HG03469 (cell line): Measurements from ENCODE around the gene LRRC73.
A peak's percentile ranks its signal among the peaks of the same experiment; 100 is the strongest.
"Not testable (repeated sequence)": the region's sequence is repeated elsewhere in the genome, so short reads cannot be mapped to it uniquely, and the experiment has no call there.

Source experiments
- ATAC-seq: cut with Tn5 transposase; IDR thresholded peaks from one replicate; pipeline ENCODE4 v1.9.1; 2021; ENCODE audit warnings: mild to moderate bottlenecking, moderate library complexity, moderate number of reproducible peaks; ENCODE audit not compliant: unreplicated experiment

The LRRC73 gene

DNA sequence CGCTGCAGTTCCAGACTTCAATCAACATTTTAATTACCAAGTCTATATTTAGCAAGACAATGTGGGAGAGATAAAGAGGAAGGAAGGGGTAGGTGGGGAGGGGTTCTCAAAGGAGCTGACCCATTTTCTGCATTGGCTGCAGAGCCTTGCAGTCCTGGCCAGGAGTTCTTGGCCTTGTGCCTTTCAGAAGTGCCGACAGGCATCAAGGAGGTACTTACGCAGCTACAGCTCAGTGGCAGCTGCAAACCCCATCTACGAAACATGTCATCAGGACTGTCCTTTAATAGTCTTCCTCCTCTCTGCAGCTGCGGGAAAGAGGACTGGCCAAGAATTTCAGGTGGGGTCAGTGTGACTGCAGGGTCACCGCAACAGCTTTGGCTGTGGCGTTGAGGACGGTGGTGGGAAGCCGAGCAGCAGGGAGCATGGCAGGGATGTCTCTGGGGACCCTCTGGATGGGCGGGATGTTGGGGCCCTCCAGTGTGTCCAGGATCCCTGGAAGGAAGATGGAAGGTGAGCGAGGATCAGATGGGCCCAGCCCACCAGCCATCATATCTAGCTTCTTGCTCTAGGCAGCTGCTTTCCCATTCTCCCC, 1.8 kb upstream of the LRRC73 start:
- no peak for ATAC-seq

DNA sequence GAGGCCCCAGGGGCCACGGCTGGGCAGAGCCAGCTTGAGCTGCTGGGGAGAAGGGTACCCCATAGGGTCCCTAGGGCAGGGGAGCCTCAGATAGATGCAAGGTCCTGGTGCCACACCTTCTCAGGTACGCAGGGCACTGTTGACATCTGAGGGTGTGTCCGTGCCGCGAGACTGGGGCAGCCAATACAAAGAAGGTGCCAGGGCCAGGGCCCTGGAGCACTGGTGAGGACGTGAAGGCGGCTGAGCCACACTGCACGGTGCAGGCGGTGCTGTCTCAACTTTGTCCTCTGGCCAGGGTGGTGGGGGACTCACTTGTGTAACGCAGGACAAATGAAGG, 649 bp upstream of the LRRC73 start:
- no peak for ATAC-seq

DNA sequence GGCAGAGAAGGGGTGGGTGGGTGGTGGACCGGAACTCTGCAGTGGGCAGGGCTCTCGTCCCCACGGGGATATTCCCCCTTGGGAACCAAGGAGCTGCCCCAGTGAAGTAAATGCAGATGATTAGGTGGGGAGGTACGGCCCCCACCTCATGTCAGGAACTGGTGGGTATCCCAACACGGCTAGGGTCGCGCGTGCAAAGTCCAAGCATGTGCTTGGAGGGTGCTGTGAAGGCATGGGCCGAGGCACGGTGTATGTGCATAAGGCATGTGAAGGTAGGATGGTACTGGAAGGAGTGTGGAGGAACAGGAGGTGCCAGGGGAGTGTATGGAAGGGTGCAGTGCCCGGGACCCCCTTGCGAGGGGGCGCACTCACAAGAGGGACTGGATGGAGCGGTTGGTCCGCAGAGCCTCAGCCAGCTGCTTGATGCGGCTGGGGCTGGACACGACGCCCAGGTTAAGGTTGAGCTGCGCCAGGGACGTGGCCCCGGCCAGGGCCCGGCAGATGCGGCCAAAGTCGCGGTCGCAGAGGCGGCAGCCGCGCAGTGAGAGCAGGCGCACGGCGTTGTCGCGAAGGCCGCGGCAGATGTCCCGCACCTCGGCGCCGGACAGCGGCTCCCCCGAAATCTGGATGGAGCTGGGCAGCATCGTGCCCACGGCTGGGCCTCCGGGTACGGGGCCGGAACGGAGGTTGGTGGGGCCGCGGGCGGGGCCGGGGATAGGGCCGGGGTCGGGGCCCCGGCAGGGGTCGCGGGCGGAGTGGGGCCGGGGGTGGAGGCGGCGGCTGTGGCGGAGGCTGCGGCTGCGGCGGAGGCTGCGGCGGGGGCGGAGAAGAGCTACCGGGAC, 783 bp downstream of the LRRC73 start:
- ATAC-seq, result no peak

DNA sequence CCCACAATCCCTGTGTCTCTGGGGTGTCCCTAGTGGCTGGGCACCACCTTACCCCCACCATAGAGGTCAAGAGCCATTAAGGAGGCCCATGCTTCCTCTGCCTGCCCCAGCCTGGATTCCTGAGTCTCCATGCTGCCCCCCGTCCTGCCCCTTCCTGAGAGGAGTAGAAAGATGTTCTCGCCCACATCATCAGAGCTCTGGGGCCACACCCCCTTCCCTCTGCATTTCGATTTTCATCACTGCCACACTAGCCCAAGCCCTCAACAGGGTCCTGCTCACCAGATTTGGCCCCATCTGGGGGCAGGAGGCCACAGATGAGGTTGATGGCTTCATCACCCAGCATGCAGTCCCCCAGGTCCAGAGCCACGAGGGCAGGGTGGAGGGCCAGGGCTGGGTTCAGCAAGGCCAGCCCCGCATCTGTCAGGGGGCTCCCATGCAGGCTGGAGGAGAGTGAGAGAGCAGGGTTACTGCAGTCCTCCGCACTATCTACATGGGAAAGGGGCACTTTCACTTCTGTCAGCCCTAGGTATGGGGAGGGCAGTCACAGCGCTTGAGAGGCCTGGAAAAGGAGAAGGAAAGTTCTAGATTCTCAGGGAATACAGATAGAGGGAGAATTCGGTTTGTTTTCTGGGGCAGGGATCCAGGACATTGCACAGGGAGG, 1.5 kb downstream of the LRRC73 start:
- no peak for ATAC-seq

DNA sequence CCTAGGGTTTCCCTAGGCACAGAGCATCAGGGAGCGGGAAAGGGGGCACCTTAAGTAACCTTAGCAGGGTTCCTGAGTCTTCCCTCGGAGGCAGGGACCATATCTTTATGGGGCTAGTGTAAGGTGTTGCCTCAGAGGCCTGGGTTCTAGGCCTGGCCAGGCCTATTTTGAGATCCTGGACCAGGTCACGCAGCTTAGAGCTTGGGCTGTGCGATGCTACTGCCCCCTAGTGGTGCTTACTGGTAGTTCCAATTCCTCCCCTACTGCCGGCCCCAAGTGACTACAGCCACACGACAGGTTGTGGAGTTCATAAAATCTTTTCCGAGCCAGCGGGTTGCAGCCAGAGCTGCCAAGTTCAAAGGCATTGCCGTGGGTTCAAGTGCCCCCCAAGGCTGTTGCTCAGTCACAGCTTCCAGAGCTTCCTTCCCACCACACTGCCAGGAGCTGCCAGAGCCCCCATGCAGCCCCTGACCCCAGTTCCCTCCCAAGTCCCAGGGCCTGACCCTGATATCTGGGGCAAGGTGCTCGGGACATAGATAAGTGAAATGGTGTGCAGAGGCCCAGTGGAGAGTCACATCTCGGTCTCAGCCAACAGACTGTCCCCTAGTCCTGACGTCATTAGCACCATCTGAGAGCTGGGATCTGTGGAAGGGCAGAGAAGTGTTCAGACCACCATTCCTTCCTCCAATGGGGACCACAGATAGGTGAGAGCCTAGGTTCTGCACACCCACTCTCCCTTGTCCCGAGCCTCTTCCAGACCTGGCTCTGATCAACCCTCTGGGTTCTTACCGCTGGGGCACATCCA, 3.3 kb downstream of the LRRC73 start:
- ATAC-seq, result peak; percentile 30

DNA sequence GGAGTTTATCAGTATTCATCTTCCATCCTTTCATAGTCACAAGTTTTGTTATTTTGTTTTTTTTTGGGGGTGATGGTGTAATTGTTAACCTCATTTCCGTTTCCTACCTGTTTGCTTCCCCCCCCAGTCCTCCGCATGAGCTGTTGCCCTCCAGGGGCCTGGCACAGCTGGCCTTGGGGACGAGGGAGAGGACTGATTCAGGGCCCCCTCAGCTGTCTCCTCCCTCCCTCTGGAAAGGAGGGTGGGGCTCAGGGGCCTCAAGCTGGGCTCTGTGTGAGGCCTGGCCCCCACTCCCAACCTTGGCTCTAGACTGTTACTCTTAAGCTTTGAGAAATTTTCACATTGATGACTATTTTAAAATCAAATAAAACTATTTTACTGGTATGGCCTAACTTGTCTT, 4.0 kb downstream of the LRRC73 start:
- ATAC-seq, result no peak

DNA sequence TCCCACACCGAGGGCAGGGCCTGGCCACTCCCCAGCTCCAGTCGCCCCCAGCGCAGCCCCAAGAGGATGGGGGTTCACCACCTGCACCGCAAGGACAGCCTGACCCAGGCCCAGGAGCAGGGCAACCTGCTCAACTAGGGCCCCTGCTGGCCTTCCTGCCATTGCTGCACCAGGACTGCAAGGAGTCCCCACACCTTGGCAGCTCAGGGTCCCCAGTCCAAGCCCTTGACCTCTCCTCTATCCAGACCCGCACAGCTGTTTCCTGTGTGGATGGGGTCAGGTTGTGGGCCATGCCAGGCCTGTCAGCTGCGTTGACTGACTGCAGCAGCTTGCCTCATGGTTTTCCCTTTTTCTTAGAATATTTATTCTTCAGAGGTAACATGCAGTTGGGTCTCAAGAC, 4.4 kb downstream of the LRRC73 start:
- no peak for ATAC-seq

DNA sequence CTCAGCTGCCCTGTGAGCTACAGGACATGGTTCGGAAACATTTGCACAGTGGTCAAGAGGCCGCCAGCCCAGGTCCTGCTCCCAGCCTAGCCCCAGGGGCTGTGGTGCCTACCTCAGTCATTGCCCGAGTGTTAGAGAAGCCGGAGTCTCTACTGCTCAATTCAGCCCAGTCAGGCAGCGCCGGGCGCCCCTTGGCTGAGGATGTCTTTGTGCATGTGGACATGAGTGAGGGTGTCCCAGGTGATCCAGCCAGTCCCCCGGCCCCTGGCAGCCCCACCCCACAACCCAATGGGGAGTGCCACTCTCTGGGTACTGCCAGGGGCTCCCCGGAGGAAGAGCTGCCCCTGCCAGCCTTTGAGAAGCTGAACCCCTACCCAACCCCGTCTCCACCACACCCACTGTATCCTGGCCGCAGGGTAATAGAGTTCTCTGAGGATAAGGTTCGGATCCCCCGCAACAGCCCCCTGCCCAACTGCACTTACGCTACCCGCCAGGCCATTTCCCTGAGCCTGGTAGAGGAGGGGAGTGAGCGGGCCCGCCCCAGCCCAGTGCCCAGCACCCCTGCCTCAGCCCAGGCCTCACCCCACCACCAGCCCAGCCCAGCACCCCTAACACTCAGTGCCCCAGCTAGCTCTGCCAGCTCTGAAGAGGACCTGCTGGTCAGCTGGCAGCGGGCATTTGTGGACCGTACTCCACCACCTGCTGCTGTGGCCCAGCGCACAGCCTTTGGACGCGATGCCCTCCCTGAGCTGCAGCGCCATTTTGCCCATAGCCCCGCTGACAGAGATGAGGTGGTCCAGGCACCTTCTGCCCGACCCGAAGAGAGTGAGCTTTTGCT, 5.2 kb downstream of the LRRC73 start:
- no peak for ATAC-seq

DNA sequence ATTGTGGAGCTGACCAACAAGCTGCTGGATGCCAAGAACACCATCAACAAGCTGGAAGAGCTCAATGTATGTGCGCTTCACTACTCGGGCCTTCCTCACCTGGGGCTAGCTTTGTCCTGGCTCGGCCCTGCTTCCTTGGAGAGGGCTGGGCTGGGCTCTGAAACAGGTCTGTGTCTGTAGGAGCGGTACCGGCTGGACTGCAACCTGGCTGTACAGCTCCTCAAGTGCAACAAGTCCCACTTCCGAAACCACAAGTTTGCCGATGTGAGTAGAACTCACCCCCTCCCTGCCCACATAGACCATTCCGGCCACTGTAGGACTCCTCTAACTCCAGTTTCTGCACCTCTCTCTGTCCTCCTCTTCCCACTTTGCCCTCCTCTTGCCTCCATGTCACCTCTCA, 6.7 kb downstream of the LRRC73 start:
- ATAC-seq, result no peak

DNA sequence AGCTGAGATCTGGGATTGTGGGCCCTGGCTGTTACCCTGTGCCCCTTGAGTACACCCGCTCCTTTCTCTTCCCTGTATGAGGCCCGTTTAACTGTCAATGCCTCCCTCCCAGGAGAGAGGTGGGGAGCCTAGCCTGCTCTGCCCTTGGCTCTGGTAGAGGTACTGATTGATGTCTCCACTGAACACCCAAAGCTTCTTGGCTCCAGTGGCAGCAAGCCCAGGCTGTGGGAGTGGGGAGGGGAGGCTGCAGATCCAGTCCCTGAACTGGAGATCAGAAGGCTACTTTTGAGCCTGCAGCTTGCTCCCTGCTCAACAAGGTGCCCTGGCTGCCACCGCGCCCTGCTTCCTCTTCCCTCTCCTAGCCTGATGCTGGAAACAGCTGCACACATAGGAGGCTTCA, 7.5 kb downstream of the LRRC73 start:
- no peak for ATAC-seq

DNA sequence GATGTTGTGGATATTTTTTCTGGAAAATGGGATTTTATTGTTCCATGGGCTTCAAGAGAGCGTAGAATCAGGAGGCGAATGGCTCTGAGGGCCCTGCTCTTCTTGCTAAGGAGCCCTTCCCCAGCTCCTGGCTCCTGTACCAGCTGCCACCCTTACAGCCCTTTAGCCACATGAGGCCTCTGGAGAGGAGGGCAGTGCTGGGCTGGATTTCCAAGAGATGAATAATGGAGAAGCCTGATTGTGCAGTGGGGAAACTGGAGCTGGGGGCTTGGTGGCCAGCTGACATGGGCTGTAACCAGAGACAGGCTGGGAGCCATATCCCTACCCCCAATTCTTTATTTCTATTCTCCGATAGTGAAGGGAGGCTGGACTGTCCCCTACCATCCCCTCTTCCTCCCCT, 9.2 kb downstream of the LRRC73 start:
- no peak for ATAC-seq

DNA sequence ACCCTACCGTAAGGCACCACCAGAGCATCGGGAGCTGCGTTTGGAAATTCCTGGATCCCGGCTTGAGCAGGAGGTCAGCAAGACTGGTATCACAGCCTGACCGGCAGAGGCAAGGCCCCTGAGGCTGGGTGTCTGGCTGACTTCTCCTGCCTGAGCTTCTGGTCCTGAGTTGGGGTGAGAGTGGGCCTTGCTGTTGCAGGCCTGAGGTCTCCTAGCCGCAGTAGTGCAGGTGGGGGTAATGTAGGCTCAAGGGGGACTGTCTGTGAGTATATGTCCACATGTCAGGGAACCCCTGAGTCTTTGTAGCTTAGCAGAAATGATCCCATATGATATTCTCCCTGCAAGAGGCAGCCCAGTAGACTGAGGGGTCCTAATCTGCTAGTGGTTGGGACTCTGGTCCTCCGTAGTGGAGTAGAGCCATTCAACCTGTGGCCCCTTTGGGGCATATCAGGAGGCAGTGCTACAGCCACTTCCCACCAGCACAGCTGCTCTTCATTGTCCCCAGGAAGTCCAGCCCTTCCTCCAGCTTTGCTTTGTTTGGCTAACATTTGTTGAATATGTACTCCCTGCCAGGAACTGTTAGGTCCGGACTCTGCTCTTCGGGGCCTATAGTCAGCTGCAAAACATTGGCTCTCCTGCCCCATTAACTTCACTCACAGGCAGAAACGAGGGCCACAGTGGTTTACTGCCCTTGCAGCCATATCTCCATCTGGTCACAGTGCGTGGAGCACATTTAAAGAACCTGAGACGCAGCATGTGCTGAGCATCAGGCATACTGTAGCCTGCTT, 10.9 kb downstream of the LRRC73 start:
- ATAC-seq, result no peak

DNA sequence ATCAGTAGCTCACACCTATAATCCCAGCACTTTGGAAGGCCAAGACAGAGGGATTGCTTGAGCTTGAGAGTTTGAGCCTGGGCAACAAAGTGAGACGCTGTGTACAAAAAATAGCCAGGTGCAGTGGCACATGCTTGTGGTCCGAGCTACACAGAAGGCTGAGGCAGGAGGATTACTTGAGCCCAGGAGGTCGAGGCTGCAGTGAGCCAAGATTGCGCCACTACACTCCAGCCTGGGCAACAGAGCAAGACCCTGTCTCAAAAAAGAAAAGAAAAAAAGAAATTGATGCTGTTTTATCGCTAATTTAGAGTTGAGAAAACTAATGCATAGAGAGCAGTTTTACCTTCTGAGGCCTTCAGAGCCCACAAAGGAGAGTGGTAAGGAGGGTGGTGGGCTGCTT, 11.9 kb downstream of the LRRC73 start:
- not testable (repeated sequence) for ATAC-seq

DNA sequence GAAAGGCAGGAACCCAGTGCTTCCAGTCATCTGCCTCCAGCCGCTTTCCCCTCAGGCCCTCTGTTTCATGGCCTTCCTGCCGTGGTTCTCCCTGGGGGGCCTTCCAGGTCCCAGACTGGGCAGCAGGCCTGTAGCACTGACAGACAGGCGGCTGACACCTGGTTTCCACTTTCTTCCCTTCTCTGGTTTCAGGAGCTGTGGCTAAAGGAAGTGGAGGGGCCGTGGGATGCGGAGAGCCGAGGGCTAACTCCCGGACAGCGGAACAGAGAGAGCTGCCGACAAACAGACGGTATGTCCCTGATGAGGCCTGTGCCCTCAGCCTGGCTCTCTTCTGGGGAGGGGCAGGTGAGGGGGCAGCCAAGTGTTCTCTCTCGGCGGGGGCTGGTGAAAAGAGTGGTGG, 12.5 kb downstream of the LRRC73 start:
- ATAC-seq, result no peak

DNA sequence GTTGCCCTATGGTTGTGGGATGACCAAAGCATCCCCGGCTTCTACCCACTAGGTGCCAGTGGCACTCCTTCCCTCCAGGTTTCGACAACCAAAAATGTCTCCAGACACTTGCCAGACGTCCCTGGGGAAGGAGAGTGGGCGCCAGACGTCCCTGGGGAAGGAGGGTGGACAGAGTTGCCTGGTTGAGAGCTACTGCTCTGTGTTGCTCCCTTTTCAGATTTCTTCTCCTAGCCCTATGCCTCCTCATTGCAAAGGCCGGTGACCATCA, 13.1 kb downstream of the LRRC73 start:
- no peak for ATAC-seq

DNA sequence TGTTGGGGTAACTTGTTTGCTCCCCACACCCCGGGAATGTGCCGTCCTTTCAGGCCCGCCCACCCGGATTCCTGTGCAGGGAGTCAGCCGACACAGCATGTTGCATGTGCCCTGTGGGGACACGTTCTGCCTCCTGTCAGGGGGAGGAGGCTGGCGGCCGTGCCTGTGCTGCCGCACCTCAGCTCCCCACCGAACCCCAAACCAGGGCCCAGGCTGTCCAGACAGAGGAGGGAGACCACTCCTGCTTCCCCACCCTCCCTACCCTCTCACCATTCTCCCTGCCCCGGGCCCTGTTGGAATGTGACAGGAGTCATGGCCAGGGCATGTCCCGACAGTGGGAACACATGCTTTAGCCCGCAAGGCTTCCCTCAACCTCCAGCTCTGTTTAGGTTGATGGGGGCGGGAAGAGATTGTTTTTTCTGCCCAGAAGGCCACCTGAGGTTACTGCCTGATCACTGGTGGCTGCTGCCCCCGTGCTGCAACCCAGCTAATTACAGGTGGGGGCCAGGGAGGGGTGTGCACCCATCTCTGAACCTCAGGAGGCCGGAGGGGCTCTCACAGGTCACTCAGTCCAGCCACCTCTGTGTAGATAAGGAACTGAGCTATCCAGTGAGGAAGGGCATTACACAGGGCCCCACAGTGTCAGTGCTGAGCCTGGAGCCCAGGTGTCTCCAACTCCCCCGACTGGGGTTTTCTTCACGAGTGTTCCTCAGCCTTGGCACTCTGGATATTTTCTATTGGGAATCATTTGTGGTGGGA, 13.6 kb downstream of the LRRC73 start:
- ATAC-seq, result no peak

DNA sequence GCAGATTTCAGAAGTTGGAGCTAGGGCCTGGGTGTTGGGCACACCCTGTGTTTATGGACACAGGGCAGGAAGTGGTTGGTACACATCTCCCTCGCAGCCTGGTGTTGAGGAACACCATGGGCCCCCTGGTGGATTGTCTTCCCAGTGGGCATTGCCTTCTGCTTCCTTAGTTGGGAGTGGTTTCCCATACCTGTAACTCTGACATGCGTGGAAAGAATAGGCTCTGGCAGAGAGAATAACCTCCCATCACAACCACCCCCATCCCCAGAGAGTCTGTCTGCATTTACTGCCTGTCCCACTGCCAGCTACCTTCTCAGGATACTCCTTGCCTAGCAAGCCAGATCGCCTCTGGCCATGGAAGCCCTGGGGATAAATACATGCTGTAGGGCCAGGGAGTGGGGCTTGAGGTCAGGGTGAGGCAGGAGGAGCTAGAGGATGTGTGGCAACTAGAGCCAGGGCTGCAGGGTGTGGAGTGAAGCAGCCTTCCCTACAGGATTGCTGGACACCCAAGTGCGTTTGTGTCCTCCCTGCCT, 14.7 kb downstream of the LRRC73 start:
- no peak for ATAC-seq

DNA sequence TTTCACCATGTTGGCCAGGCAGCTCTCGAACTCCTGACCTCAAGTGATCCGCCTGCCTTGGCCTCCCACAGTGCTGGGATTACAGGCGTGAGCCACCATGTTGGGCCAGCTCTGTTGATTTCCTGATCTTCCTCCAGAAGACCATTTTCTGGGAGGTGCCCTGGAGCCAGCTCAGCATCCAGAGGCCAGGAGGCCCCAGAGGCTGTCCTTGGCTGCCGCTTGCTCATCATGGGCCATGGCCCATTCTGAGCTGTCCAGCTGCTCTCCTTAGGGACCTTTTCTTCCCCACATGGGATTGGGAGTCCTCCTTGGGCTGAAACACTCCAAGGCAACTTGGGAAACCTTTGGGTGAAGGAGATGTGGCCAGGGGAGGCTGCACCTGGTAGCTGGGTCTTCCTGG, 15.4 kb downstream of the LRRC73 start:
- no peak for ATAC-seq

DNA sequence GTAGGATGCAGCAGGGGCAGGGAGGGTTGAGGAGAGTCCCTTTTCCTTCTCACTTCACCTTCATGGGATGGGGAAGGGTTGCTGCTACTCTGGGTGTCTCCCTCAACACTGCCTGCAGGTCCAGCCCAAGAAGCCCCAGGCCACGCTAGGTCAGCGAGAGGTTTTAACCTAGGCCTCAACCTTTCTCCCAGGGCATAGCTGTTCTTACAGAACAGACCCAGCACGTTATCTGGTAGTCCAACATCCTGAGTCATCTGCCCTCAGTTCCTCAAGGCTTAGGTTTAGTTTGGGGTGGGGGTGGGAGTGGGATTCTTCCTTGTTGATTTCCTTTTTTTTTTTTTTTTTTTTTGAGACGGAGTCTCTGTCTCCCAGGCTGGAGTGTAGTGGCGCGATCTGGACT, 15.8 kb downstream of the LRRC73 start:
- no peak for ATAC-seq
